Forelimb muscle (tissue), 1 donor: ENCODE measurements around the gene VARS2. TPM values are rescaled to one million over a fixed set of nuclear protein-coding genes. Genes with fewer than 3 reads are reported as not detected.
"Not testable (repeated sequence)": the region's sequence is repeated elsewhere in the genome, so short reads cannot be mapped to it uniquely, and the experiment has no call there.

ENCODE experiments used
- DNase-seq: peaks from one replicate; pipeline ENCODE4 v3.0.0-alpha.2; 2013; ENCODE audit warnings: low read depth
- polyA plus RNA-seq: library from polyadenylated mRNA; unstranded; fragments of 120-200 nt; gene quantifications from one replicate; pipeline ENCODE4 v1.2.1, GENCODE V29; 2013; ENCODE audit not compliant: insufficient read length

VARS2 gene
- polyA plus RNA-seq, 1 donor, result 30.7 TPM

- no peak for DNase-seq
Measured at GRCh38 chr6:30898750-30899360, 15.2 kb upstream of the VARS2 start.

- no peak for DNase-seq
Measured at GRCh38 chr6:30900863-30901417, 13.1 kb upstream of the VARS2 start.

- DNase-seq, result no peak
Measured at GRCh38 chr6:30901436-30901835, 12.6 kb upstream of the VARS2 start.

GRCh38 chr6:30902196-30902595 lies 11.8 kb upstream of the VARS2 start:
- DNase-seq, result not testable (repeated sequence)

- DNase-seq, result no peak
Measured at GRCh38 chr6:30902709-30903108, 11.3 kb upstream of the VARS2 start.

GRCh38 chr6:30903236-30903635 lies 10.8 kb upstream of the VARS2 start:
- no peak for DNase-seq

GRCh38 chr6:30907290-30907757 lies 6.7 kb upstream of the VARS2 start:
- not testable (repeated sequence) for DNase-seq

GRCh38 chr6:30907758-30908591 lies 6.1 kb upstream of the VARS2 start, which contains the start of gene GTF2H4:
TSS of gene GTF2H4 (plus strand) at chr6:30908207.
- peak; percentile 98 for DNase-seq

- no peak for DNase-seq
Measured at GRCh38 chr6:30908700-30909099, 5.3 kb upstream of the VARS2 start.

- DNase-seq, result not testable (repeated sequence)
Measured at GRCh38 chr6:30910473-30910872, 3.6 kb upstream of the VARS2 start.

GRCh38 chr6:30912746-30913520 lies 1.1 kb upstream of the VARS2 start:
- no peak for DNase-seq

- DNase-seq, result no peak
Measured at GRCh38 chr6:30913721-30914075, 340 bp upstream of the VARS2 start.

- no peak for DNase-seq
Measured at GRCh38 chr6:30914854-30915590, 984 bp downstream of the VARS2 start.

GRCh38 chr6:30915591-30915946 lies 1.5 kb downstream of the VARS2 start:
- peak; percentile 50 for DNase-seq

- DNase-seq, result no peak
Measured at GRCh38 chr6:30917041-30917440, 3.0 kb downstream of the VARS2 start.

GRCh38 chr6:30917487-30917886 lies 3.4 kb downstream of the VARS2 start:
- no peak for DNase-seq

- DNase-seq, result no peak
Measured at GRCh38 chr6:30918670-30919069, 4.6 kb downstream of the VARS2 start.

- no peak for DNase-seq
Measured at GRCh38 chr6:30922447-30922852, 8.4 kb downstream of the VARS2 start.

GRCh38 chr6:30924040-30924627 lies 10.1 kb downstream of the VARS2 start:
- not testable (repeated sequence) for DNase-seq

- no peak for DNase-seq
Measured at GRCh38 chr6:30926644-30927043, 12.6 kb downstream of the VARS2 start.

GRCh38 chr6:30927080-30927479 lies 13.0 kb downstream of the VARS2 start:
- not testable (repeated sequence) for DNase-seq
